Measurements from ENCODE around the gene GLDC.

DNA sequence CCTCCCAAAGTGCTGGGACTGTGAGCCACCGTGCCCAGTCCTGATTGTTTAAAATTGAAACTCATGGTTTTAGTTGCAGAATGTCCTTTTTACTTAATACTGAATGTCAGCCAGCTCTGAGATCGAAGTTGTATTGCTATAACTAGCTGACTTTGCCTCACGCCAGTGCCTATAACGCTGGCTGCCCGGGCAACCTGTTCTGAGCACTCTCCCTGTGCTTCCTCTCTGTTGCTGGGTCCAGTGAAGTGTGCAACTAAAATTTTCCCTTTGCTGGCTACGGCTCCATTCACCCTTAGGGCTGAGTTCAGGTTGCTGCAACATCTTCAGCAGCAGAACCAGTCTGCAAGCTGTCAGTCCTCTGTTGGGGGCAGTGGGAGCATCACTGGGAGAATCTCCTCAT is 65.9 kb downstream of the GLDC start:
- TF ChIP-seq POLR2AphosphoS5 (IDR thresholded peaks at IDR 0.05), result no peak
- TF ChIP-seq, protein P1, sequence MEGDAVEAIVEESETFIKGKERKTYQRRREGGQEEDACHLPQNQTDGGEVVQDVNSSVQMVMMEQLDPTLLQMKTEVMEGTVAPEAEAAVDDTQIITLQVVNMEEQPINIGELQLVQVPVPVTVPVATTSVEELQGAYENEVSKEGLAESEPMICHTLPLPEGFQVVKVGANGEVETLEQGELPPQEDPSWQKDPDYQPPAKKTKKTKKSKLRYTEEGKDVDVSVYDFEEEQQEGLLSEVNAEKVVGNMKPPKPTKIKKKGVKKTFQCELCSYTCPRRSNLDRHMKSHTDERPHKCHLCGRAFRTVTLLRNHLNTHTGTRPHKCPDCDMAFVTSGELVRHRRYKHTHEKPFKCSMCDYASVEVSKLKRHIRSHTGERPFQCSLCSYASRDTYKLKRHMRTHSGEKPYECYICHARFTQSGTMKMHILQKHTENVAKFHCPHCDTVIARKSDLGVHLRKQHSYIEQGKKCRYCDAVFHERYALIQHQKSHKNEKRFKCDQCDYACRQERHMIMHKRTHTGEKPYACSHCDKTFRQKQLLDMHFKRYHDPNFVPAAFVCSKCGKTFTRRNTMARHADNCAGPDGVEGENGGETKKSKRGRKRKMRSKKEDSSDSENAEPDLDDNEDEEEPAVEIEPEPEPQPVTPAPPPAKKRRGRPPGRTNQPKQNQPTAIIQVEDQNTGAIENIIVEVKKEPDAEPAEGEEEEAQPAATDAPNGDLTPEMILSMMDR (IDR thresholded peaks at IDR 0.05), result no peak
